Neural cell (in vitro differentiated cells): ENCODE data around the gene CDK6. TPM values are rescaled to one million over a fixed set of nuclear protein-coding genes. Genes with fewer than 3 reads are reported as not detected.

Experiments
- H2AFZ ChIP-seq: fragments of 200-600, 300-800 bp; sonication (generic), shearing (Covaris generic); 2 replicates; pipeline ENCODE4 v1.6.0; 2014; ENCODE audit warnings: low read depth, mild to moderate bottlenecking, antibody characterized with exemption, low read length, moderate library complexity
- H3F3A ChIP-seq: fragments of 200-600 bp; shearing (Covaris generic); 2 replicates; pipeline ENCODE4 v1.6.1; 2016; ENCODE audit warnings: mild to moderate bottlenecking, moderate library complexity, mixed read lengths, antibody characterized with exemption, low read length; ENCODE audit not compliant: insufficient read depth, poor library complexity, severe bottlenecking
- H3K27ac ChIP-seq: fragments of 200-600, 300-800 bp; sonication (generic), shearing (Covaris generic); 2 replicates; pipeline ENCODE4 v1.5.1; 2014; ENCODE audit warnings: mild to moderate bottlenecking, low read length, moderate library complexity
- H3K27me3 ChIP-seq: fragments of 300-800, 200-600 bp; sonication (generic), shearing (Covaris generic); 2 replicates; pipeline ENCODE4 v1.6.0; 2014; ENCODE audit warnings: mild to moderate bottlenecking, low read depth, low read length, moderate library complexity; ENCODE audit not compliant: insufficient read depth
- H3K36me3 ChIP-seq: fragments of 300-800, 200-600 bp; sonication (generic), shearing (Covaris generic); 2 replicates; pipeline ENCODE4 v1.5.1; 2014; ENCODE audit warnings: mild to moderate bottlenecking, antibody characterized with exemption, low read length, moderate library complexity; ENCODE audit not compliant: insufficient read depth
- H3K4me2 ChIP-seq: fragments of 300-800, 200-600 bp; sonication (generic), shearing (Covaris generic); 2 replicates; pipeline ENCODE4 v1.6.0; 2014; ENCODE audit warnings: mild to moderate bottlenecking, low read length
- H3K4me3 ChIP-seq: fragments of 300-800, 200-600 bp; sonication (generic), shearing (Covaris generic); 2 replicates; pipeline ENCODE4 v1.5.1; 2014; ENCODE audit warnings: mild to moderate bottlenecking, low read length, moderate library complexity
- H3K79me2 ChIP-seq: fragments of 200-600 bp; shearing (Covaris generic); replicated peaks from 2 replicates; pipeline ENCODE4 v1.6.0; 2014; ENCODE audit warnings: mild to moderate bottlenecking, low read length, moderate library complexity; ENCODE audit not compliant: insufficient read depth
- H3K9ac ChIP-seq: fragments of 300-800, 200-600 bp; sonication (generic), shearing (Covaris generic); 2 replicates; pipeline ENCODE4 v1.6.1; 2016; ENCODE audit warnings: mild to moderate bottlenecking, low read length, mixed read lengths
- H3K9me2 ChIP-seq: fragments of 200-600 bp; shearing (Covaris generic); 2 replicates; pipeline ENCODE4 v1.6.1; 2016; ENCODE audit warnings: mild to moderate bottlenecking, low read length, mixed read lengths; ENCODE audit not compliant: insufficient read depth
- H3K9me3 ChIP-seq: fragments of 200-600, 300-800 bp; sonication (generic), shearing (Covaris generic); 2 replicates; pipeline ENCODE4 v1.6.1; 2016; ENCODE audit warnings: mild to moderate bottlenecking, mixed run types, low read length, moderate library complexity, mixed read lengths
- H4K20me1 ChIP-seq: fragments of 200-600 bp; shearing (Covaris generic); 2 replicates; pipeline ENCODE4 v1.6.1; 2016; ENCODE audit warnings: mild to moderate bottlenecking, mixed run types; ENCODE audit not compliant: insufficient read depth
- EP300 ChIP-seq: fragments of 450-650 bp; conservative IDR thresholded peaks from 2 replicates; pipeline ENCODE4 v1.6.1; 2014; ENCODE audit warnings: antibody characterized with exemption, mild to moderate bottlenecking, moderate library complexity; ENCODE audit not compliant: poor library complexity, severe bottlenecking
- EZH2 ChIP-seq: fragments of 200-600, 300-800 bp; shearing (Covaris generic), sonication (generic); IDR thresholded peaks from 2 replicates; pipeline ENCODE4 v1.6.1; 2014; ENCODE audit warnings: antibody characterized with exemption, low read length, borderline replicate concordance, mild to moderate bottlenecking; ENCODE audit not compliant: insufficient read depth, poor library complexity, severe bottlenecking
- MXI1 ChIP-seq: fragments of 450-650 bp; conservative IDR thresholded peaks from 2 replicates; pipeline ENCODE4 v1.6.1; 2014; ENCODE audit warnings: antibody characterized with exemption, mild to moderate bottlenecking; ENCODE audit not compliant: poor library complexity, severe bottlenecking
- POLR2AphosphoS5 ChIP-seq: IDR thresholded peaks from 2 replicates; pipeline ENCODE4 v1.6.1; 2012
- RAD21 ChIP-seq: fragments of 450-650 bp; conservative IDR thresholded peaks from 2 replicates; pipeline ENCODE4 v1.6.1; 2014; ENCODE audit warnings: antibody characterized with exemption, mild to moderate bottlenecking, moderate library complexity
- SMC3 ChIP-seq: fragments of 450-650 bp; conservative IDR thresholded peaks from 2 replicates; pipeline ENCODE4 v1.6.1; 2014; ENCODE audit warnings: antibody characterized with exemption, mild to moderate bottlenecking, moderate library complexity; ENCODE audit not compliant: poor library complexity
- TAF1 ChIP-seq: IDR thresholded peaks from 2 replicates; pipeline ENCODE4 v1.6.1; 2012; ENCODE audit warnings: low read depth
- polyA plus RNA-seq: library from polyadenylated mRNA; depleted of rRNA; stranded (reverse); fragments of >200 nt; gene quantifications from 2 replicates; pipeline ENCODE4 v1.2.3, GENCODE V29; 2014
- TF ChIP-seq, protein P1 (sequence below): fragments of 450-650 bp; IDR thresholded peaks from 2 replicates; pipeline ENCODE4 v1.5.1; 2014; ENCODE audit warnings: antibody characterized with exemption, mild to moderate bottlenecking, moderate library complexity; ENCODE audit not compliant: poor library complexity, severe bottlenecking
- TF ChIP-seq, protein P2 (sequence below): IDR thresholded peaks from 2 replicates; pipeline ENCODE4 v1.6.1; 2012; ENCODE audit warnings: borderline replicate concordance

CDK6 gene
- polyA plus RNA-seq, 1 donor from 2014 or later, result 4.1 TPM

DNA sequence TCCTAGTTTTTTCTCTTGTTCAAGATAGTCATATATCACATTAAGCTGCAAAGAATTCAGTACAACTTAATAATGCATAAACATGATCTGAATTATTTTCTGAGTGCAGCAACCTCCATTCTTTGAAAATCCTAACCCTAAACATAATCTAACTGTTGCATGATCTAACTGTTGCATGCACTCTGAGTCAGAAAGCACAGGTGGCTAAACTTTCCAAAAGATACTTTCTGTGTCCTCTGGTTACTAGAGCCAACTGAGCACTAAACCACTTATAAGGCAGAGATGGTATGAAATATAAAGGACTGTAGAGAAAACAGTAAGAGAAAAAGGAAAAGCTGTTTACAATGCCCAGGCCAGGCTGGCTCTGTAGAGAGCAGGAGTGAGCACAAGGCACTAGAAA, 223.2 kb downstream of the CDK6 start:
- no peak overlapping the region for H3K27ac ChIP-seq
- H3K27me3 ChIP-seq, result peaks cover 8% of the 10 kb centered on the region
- no peak overlapping the region for H2AFZ ChIP-seq
- no peak overlapping the region for H3K9ac ChIP-seq
- H3K4me3 ChIP-seq, result no peak overlapping the region
- no peaks in the 10 kb centered on the region for H3K36me3 ChIP-seq
- H3K79me2 ChIP-seq, result no peaks in the 10 kb centered on the region
- H4K20me1 ChIP-seq, result no peaks in the 10 kb centered on the region
- no peak overlapping the region for H3K4me2 ChIP-seq
- no peaks in the 10 kb centered on the region for H3K9me3 ChIP-seq
- TF ChIP-seq MXI1, result no peak
- TF ChIP-seq POLR2AphosphoS5, result no peak
- TF ChIP-seq, protein P1, sequence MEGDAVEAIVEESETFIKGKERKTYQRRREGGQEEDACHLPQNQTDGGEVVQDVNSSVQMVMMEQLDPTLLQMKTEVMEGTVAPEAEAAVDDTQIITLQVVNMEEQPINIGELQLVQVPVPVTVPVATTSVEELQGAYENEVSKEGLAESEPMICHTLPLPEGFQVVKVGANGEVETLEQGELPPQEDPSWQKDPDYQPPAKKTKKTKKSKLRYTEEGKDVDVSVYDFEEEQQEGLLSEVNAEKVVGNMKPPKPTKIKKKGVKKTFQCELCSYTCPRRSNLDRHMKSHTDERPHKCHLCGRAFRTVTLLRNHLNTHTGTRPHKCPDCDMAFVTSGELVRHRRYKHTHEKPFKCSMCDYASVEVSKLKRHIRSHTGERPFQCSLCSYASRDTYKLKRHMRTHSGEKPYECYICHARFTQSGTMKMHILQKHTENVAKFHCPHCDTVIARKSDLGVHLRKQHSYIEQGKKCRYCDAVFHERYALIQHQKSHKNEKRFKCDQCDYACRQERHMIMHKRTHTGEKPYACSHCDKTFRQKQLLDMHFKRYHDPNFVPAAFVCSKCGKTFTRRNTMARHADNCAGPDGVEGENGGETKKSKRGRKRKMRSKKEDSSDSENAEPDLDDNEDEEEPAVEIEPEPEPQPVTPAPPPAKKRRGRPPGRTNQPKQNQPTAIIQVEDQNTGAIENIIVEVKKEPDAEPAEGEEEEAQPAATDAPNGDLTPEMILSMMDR, result no peak
- no peak for TF ChIP-seq SMC3
- no peak for TF ChIP-seq TAF1
- TF ChIP-seq EP300, result no peak
- no peak for TF ChIP-seq EZH2
- no peak for TF ChIP-seq RAD21
- TF ChIP-seq, protein P2, sequence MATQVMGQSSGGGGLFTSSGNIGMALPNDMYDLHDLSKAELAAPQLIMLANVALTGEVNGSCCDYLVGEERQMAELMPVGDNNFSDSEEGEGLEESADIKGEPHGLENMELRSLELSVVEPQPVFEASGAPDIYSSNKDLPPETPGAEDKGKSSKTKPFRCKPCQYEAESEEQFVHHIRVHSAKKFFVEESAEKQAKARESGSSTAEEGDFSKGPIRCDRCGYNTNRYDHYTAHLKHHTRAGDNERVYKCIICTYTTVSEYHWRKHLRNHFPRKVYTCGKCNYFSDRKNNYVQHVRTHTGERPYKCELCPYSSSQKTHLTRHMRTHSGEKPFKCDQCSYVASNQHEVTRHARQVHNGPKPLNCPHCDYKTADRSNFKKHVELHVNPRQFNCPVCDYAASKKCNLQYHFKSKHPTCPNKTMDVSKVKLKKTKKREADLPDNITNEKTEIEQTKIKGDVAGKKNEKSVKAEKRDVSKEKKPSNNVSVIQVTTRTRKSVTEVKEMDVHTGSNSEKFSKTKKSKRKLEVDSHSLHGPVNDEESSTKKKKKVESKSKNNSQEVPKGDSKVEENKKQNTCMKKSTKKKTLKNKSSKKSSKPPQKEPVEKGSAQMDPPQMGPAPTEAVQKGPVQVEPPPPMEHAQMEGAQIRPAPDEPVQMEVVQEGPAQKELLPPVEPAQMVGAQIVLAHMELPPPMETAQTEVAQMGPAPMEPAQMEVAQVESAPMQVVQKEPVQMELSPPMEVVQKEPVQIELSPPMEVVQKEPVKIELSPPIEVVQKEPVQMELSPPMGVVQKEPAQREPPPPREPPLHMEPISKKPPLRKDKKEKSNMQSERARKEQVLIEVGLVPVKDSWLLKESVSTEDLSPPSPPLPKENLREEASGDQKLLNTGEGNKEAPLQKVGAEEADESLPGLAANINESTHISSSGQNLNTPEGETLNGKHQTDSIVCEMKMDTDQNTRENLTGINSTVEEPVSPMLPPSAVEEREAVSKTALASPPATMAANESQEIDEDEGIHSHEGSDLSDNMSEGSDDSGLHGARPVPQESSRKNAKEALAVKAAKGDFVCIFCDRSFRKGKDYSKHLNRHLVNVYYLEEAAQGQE, result no peak
- H3F3A ChIP-seq, result no peaks in the 10 kb centered on the region
- no peaks in the 10 kb centered on the region for H3K9me2 ChIP-seq

DNA sequence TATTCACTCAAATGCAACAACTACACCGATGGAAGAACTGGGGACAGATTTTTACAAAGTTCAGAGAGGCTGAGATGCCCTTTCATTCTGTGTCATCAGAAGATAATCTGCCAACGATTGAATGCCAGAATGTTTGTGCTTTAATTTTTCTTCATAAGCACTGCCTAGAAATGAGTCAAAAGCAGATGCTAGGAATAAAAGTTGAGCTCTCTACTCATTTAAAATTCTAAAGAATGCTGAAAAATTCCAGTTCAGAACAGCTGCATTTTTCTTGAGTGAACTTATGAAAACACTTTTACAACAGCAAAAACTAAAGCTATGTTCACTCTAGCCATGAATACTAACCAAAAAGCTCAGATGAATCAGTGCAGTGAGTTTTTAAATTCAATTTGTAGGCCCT, 223.9 kb downstream of the CDK6 start:
- Histone ChIP-seq H3K4me2 (no peak overlapping the region), H3K27ac (no peak overlapping the region)

More for the DNA sequence above, 223.9 kb downstream of the CDK6 start:
- no peaks in the 10 kb centered on the region for H4K20me1 ChIP-seq
- no peak overlapping the region for H3K9ac ChIP-seq
- H3K36me3 ChIP-seq, result no peaks in the 10 kb centered on the region
- H3K9me2 ChIP-seq, result no peaks in the 10 kb centered on the region
- H3K79me2 ChIP-seq, result no peaks in the 10 kb centered on the region
- no peaks in the 10 kb centered on the region for H3K9me3 ChIP-seq
- no peak overlapping the region for H3K4me3 ChIP-seq
- H3K27me3 ChIP-seq, result peaks cover 9% of the 10 kb centered on the region
- no peak for TF ChIP-seq MXI1
- no peak for TF ChIP-seq TAF1
- no peak for TF ChIP-seq EZH2
- no peak for TF ChIP-seq POLR2AphosphoS5
- no peak for TF ChIP-seq SMC3
- no peak for TF ChIP-seq EP300
- TF ChIP-seq, protein P2, result no peak
- no peak for TF ChIP-seq RAD21
- TF ChIP-seq, protein P1, result no peak
- H3F3A ChIP-seq, result no peaks in the 10 kb centered on the region
- H2AFZ ChIP-seq, result no peak overlapping the region
